Measurements from ENCODE around the gene LETM1. TPM values are rescaled to one million over a fixed set of nuclear protein-coding genes. Genes with fewer than 3 reads are reported as not detected.

Gene LETM1
- total and polyA plus RNA-seq, 2 of the 13 experiments (the other 11 are each of a cell fraction or from before 2014, with no cell fraction given): 9.7 to 41.6 TPM

GRCh38 chr4:1808851-1809753, 46.9 kb downstream of the LETM1 start:
- Histone ChIP-seq H3K27me3 (ENCODE audit: control insufficient read depth in 1 of 2, insufficient read depth in 2 of 2, low read length in 2 of 2) (no peaks in the 10 kb centered on the region), H3K36me3 (replicated peaks in 1 of 2; ENCODE audit: control insufficient read depth in 1 of 2, insufficient read depth in 2 of 2, low read length in 2 of 2) (peaks cover 19 to 39% of the 10 kb centered on the region in 2 experiments; a peak in 4 of 5 replicates), H3K79me2 (ENCODE audit: insufficient read depth, low read length) (no peaks in the 10 kb centered on the region), H2AFZ (ENCODE audit: low read length) (no peak overlapping the region), H4K20me1 (ENCODE audit: insufficient read depth, low read length) (peaks cover 9% of the 10 kb centered on the region; the same call in 1 of the 2 replicates), H3K4me2 (ENCODE audit: low read depth, low read length) (no peak overlapping the region), H3K9ac (ENCODE audit: insufficient read depth, low read depth, low read length) (no peak overlapping the region), H3K9me3 (ENCODE audit: low read length) (no peaks in the 10 kb centered on the region), H3K4me3 (replicated peaks in 1 of 3; ENCODE audit: insufficient read depth in 1 of 3, low read depth in 2 of 3, low read length in 3 of 3) (no peak overlapping the region), H3K27ac (ENCODE audit: extremely low read length, insufficient read depth, low read length) (peak overlapping the region; percentile 24), H3K4me1 (ENCODE audit: insufficient read depth, low read length) (peaks cover 20% of the 10 kb centered on the region)
- no peak for DNase-seq (ENCODE audit: low spot score)
- CTCF ChIA-PET (ENCODE audit: low intra/inter-chr PET ratio, low total read pairs): interaction anchor here (0.7 to 4.3 kb wide), 14 partner anchors 14 to 116 kb away, joined by 3 to 179 read pairs (median 6); no protein-coding TSS in a partner anchor
- in situ Hi-C loops (cut with HindIII; ENCODE audit: extremely low pct_ligation_motif_present, low pct_unique_long_range_greater_than_20kb) (loop anchor here (10.0 kb wide), 1 partner anchor 54 kb away; no protein-coding TSS in a partner anchor), intact Hi-C loops (cut with micrococcal nuclease; ENCODE audit: unreplicated experiment) (no loop called here)
- 45% methylated on average over 7 of the region's 11 CpGs for WGBS (ENCODE audit: low lambda C conversion rate)
- BruUV-seq (replicated peaks): no TSS peak
- POLR2A ChIA-PET: interaction anchor here (1.5 to 8.0 kb wide), 10 partner anchors 13 to 63 kb away, joined by 4 to 119 read pairs (median 8); partner anchors contain the start of gene FGFR3
- ATAC-seq: peak; percentile 3
- no peak for FAIRE-seq
- TF ChIP-seq HOXA7 (CRISPR knock-in tag; IDR thresholded peaks at IDR 0.05): peak; percentile 41; the same call in 1 of the 2 replicates
- no peak for TF ChIP-seq FUBP1 (CRISPR knock-in tag; IDR thresholded peaks at IDR 0.05; ENCODE audit: borderline replicate concordance)
- TF ChIP-seq ZBTB4 (CRISPR knock-in tag; IDR thresholded peaks at IDR 0.05; ENCODE audit: borderline replicate concordance): 0 out of 2 replicates have a peak, but pooled peaks have one; percentile 11
- no peak for TF ChIP-seq MATR3 (CRISPR knock-in tag; IDR thresholded peaks at IDR 0.05)
- no peak; the same call in 1 of the 2 replicates for TF ChIP-seq ZNF451 (CRISPR knock-in tag; IDR thresholded peaks at IDR 0.05)
- peak; percentile 87 for TF ChIP-seq ZMYM3 (CRISPR knock-in tag; IDR thresholded peaks at IDR 0.05)
- TF ChIP-seq ZNF879 (CRISPR knock-in tag; IDR thresholded peaks at IDR 0.05): no peak
- peak; percentile 97 for TF ChIP-seq ZNF263 (CRISPR knock-in tag; IDR thresholded peaks at IDR 0.05)
- peak; percentile 92 for TF ChIP-seq ZSCAN25 (CRISPR knock-in tag; IDR thresholded peaks at IDR 0.05)
- no peak for TF ChIP-seq EZH2 (conservative IDR thresholded peaks at IDR 0.05; ENCODE audit: low read depth, low read length)
- 0 out of 2 replicates have a peak, but pooled peaks have one; percentile 47 for TF ChIP-seq ZBTB38 (CRISPR knock-in tag; IDR thresholded peaks at IDR 0.05)
- TF ChIP-seq CSRNP2 (CRISPR knock-in tag; conservative IDR thresholded peaks at IDR 0.05; ENCODE audit: low read depth): 0 out of 2 replicates have a peak, but pooled peaks have one; percentile 38
- TF ChIP-seq HNRNPH1 (optimal IDR thresholded peaks at IDR 0.05; ENCODE audit: low read depth, low read length): peak; percentile 85
